ENCODE data around the gene FBXL19. TPM values are rescaled to one million over a fixed set of nuclear protein-coding genes. Genes with fewer than 3 reads are reported as not detected.

FBXL19 gene
- polyA plus RNA-seq, 4 donors, result 8.7 to 26.3 (median 13.4) TPM

GRCh38 chr16:30922960-30923535, 324 bp upstream of the FBXL19 start:
- Histone ChIP-seq H3K4me1 (ENCODE audit: control insufficient read depth in 3 of 3, insufficient read depth in 2 of 3, low read depth in 1 of 3, low read length in 2 of 3) (peaks cover 0 to 6% (median 5%) of the 10 kb centered on the region in 3 donors), H3K36me3 (ENCODE audit: control insufficient read depth in 3 of 3, insufficient read depth in 2 of 3, low read depth in 1 of 3, low read length in 3 of 3) (peaks cover 0 to 30% (median 0%) of the 10 kb centered on the region in 3 donors), H3K4me3 (ENCODE audit: low read depth in 1 of 3, low read length in 3 of 3) (peak overlapping the region; percentile 74 to 86 (median 79)), H3K9me3 (ENCODE audit: control insufficient read depth in 2 of 2, insufficient read depth in 1 of 2, low read depth in 1 of 2, low read length in 1 of 2) (no peaks in the 10 kb centered on the region), H3K27me3 (ENCODE audit: control insufficient read depth in 3 of 3, insufficient read depth in 3 of 3, low read length in 3 of 3) (no peaks in the 10 kb centered on the region), H3K27ac (ENCODE audit: low read depth in 1 of 3, low read length in 2 of 3) (peak overlapping the region; percentile 91 to 98 (median 92))
- 0 to 1% (median 0%) methylated on average over 27 to 33 of the region's 33 CpGs for WGBS, 3 donors
- no peak for FAIRE-seq
- peak; percentile 100 for DNase-seq

- H3K9me3 ChIP-seq (ENCODE audit: control insufficient read depth in 2 of 2, insufficient read depth in 1 of 2, low read depth in 1 of 2, low read length in 1 of 2), result no peaks in the 10 kb centered on the region
- H3K4me3 ChIP-seq (ENCODE audit: low read depth in 1 of 3, low read length in 3 of 3), result peak overlapping the region; percentile 74 to 86 (median 79)
- peak in 1 of 2 donors; percentile 41 for DNase-seq
- H3K27ac ChIP-seq (ENCODE audit: low read depth in 1 of 3, low read length in 2 of 3), result peak overlapping the region in 1 of 3 donors; percentile 72
- H3K36me3 ChIP-seq (ENCODE audit: control insufficient read depth in 3 of 3, insufficient read depth in 2 of 3, low read depth in 1 of 3, low read length in 3 of 3), result peaks cover 0 to 40% (median 0%) of the 10 kb centered on the region in 3 donors
- WGBS, 3 donors, result 3 to 17% (median 12%) methylated on average over 9 to 53 of the region's 53 CpGs
- H3K27me3 ChIP-seq (ENCODE audit: control insufficient read depth in 3 of 3, insufficient read depth in 3 of 3, low read length in 3 of 3), result no peaks in the 10 kb centered on the region
- FAIRE-seq, result no peak
- peaks cover 0 to 6% (median 5%) of the 10 kb centered on the region in 3 donors for H3K4me1 ChIP-seq (ENCODE audit: control insufficient read depth in 3 of 3, insufficient read depth in 2 of 3, low read depth in 1 of 3, low read length in 2 of 3)
These were observed 922 bp downstream of the FBXL19 start for GRCh38 chr16:30924076-30924912.

- WGBS, 3 donors, result 74 to 78% (median 75%) methylated on average over 11 of the region's 11 CpGs
- H3K4me3 ChIP-seq (ENCODE audit: low read depth in 1 of 3, low read length in 3 of 3), result peak overlapping the region in 1 of 3 donors; percentile 86
- H3K27me3 ChIP-seq (ENCODE audit: control insufficient read depth in 3 of 3, insufficient read depth in 3 of 3, low read length in 3 of 3), result no peaks in the 10 kb centered on the region
- FAIRE-seq (no peak), DNase-seq (no peak)
- no peak overlapping the region for H3K27ac ChIP-seq (ENCODE audit: low read depth in 1 of 3, low read length in 2 of 3)
- peaks cover 0 to 45% (median 3%) of the 10 kb centered on the region in 3 donors for H3K36me3 ChIP-seq (ENCODE audit: control insufficient read depth in 3 of 3, insufficient read depth in 2 of 3, low read depth in 1 of 3, low read length in 3 of 3)
- peaks cover 0 to 6% (median 5%) of the 10 kb centered on the region in 3 donors for H3K4me1 ChIP-seq (ENCODE audit: control insufficient read depth in 3 of 3, insufficient read depth in 2 of 3, low read depth in 1 of 3, low read length in 2 of 3)
- H3K9me3 ChIP-seq (ENCODE audit: control insufficient read depth in 2 of 2, insufficient read depth in 1 of 2, low read depth in 1 of 2, low read length in 1 of 2), result no peaks in the 10 kb centered on the region
These were observed 1.7 kb downstream of the FBXL19 start for GRCh38 chr16:30924913-30925631.

GRCh38 chr16:30925632-30925987, 2.2 kb downstream of the FBXL19 start:
- Histone ChIP-seq H3K4me3 (ENCODE audit: low read depth in 1 of 3, low read length in 3 of 3) (no peak overlapping the region), H3K27me3 (ENCODE audit: control insufficient read depth in 3 of 3, insufficient read depth in 3 of 3, low read length in 3 of 3) (no peaks in the 10 kb centered on the region), H3K9me3 (ENCODE audit: control insufficient read depth in 2 of 2, insufficient read depth in 1 of 2, low read depth in 1 of 2, low read length in 1 of 2) (no peaks in the 10 kb centered on the region), H3K27ac (ENCODE audit: low read depth in 1 of 3, low read length in 2 of 3) (no peak overlapping the region), H3K4me1 (ENCODE audit: control insufficient read depth in 3 of 3, insufficient read depth in 2 of 3, low read depth in 1 of 3, low read length in 2 of 3) (peaks cover 0 to 9% (median 6%) of the 10 kb centered on the region in 3 donors), H3K36me3 (ENCODE audit: control insufficient read depth in 3 of 3, insufficient read depth in 2 of 3, low read depth in 1 of 3, low read length in 3 of 3) (peaks cover 0 to 45% (median 6%) of the 10 kb centered on the region in 3 donors)
- FAIRE-seq, result no peak
- no peak for DNase-seq
- 93 to 94% (median 93%) methylated on average over 20 to 26 of the region's 26 CpGs for WGBS, 3 donors

GRCh38 chr16:30925995-30926811, 2.8 kb downstream of the FBXL19 start:
- Histone ChIP-seq H3K27ac (ENCODE audit: low read depth in 1 of 3, low read length in 2 of 3) (no peak overlapping the region), H3K9me3 (ENCODE audit: control insufficient read depth in 2 of 2, insufficient read depth in 1 of 2, low read depth in 1 of 2, low read length in 1 of 2) (no peaks in the 10 kb centered on the region), H3K4me3 (ENCODE audit: low read depth in 1 of 3, low read length in 3 of 3) (no peak overlapping the region), H3K27me3 (ENCODE audit: control insufficient read depth in 3 of 3, insufficient read depth in 3 of 3, low read length in 3 of 3) (no peaks in the 10 kb centered on the region), H3K4me1 (ENCODE audit: control insufficient read depth in 3 of 3, insufficient read depth in 2 of 3, low read depth in 1 of 3, low read length in 2 of 3) (peaks cover 0 to 15% (median 6%) of the 10 kb centered on the region in 3 donors), H3K36me3 (ENCODE audit: control insufficient read depth in 3 of 3, insufficient read depth in 2 of 3, low read depth in 1 of 3, low read length in 3 of 3) (peaks cover 0 to 51% (median 7%) of the 10 kb centered on the region in 3 donors)
- FAIRE-seq, result no peak
- 76 to 82% (median 79%) methylated on average over 10 of the region's 10 CpGs for WGBS, 3 donors
- DNase-seq, result no peak

- DNase-seq, result no peak
- H3K27ac ChIP-seq (ENCODE audit: low read depth in 1 of 3, low read length in 2 of 3), result no peak overlapping the region
- FAIRE-seq, result no peak
These were observed 3.8 kb downstream of the FBXL19 start for GRCh38 chr16:30926937-30927788.

GRCh38 chr16:30927789-30928378, 4.5 kb downstream of the FBXL19 start:
- 65 to 75% (median 70%) methylated on average over 12 to 15 of the region's 15 CpGs for WGBS, 3 donors
- Histone ChIP-seq H3K9me3 (ENCODE audit: control insufficient read depth in 2 of 2, insufficient read depth in 1 of 2, low read depth in 1 of 2, low read length in 1 of 2) (no peaks in the 10 kb centered on the region), H3K4me1 (ENCODE audit: control insufficient read depth in 3 of 3, insufficient read depth in 2 of 3, low read depth in 1 of 3, low read length in 2 of 3) (peaks cover 0 to 27% (median 6%) of the 10 kb centered on the region in 3 donors), H3K4me3 (ENCODE audit: low read depth in 1 of 3, low read length in 3 of 3) (no peak overlapping the region), H3K36me3 (ENCODE audit: control insufficient read depth in 3 of 3, insufficient read depth in 2 of 3, low read depth in 1 of 3, low read length in 3 of 3) (peaks cover 2 to 66% (median 7%) of the 10 kb centered on the region in 3 donors), H3K27ac (ENCODE audit: low read depth in 1 of 3, low read length in 2 of 3) (no peak overlapping the region), H3K27me3 (ENCODE audit: control insufficient read depth in 3 of 3, insufficient read depth in 3 of 3, low read length in 3 of 3) (no peaks in the 10 kb centered on the region)
- DNase-seq (peak; percentile 52 to 72), FAIRE-seq (no peak)

More at GRCh38 chr16:30926937-30927788, 3.8 kb downstream of the FBXL19 start:
- Histone ChIP-seq H3K4me3 (ENCODE audit: low read depth in 1 of 3, low read length in 3 of 3) (no peak overlapping the region), H3K27me3 (ENCODE audit: control insufficient read depth in 3 of 3, insufficient read depth in 3 of 3, low read length in 3 of 3) (no peaks in the 10 kb centered on the region), H3K9me3 (ENCODE audit: control insufficient read depth in 2 of 2, insufficient read depth in 1 of 2, low read depth in 1 of 2, low read length in 1 of 2) (no peaks in the 10 kb centered on the region), H3K36me3 (ENCODE audit: control insufficient read depth in 3 of 3, insufficient read depth in 2 of 3, low read depth in 1 of 3, low read length in 3 of 3) (peaks cover 2 to 58% (median 7%) of the 10 kb centered on the region in 3 donors), H3K4me1 (ENCODE audit: control insufficient read depth in 3 of 3, insufficient read depth in 2 of 3, low read depth in 1 of 3, low read length in 2 of 3) (peaks cover 0 to 23% (median 6%) of the 10 kb centered on the region in 3 donors)
- 91 to 92% (median 91%) methylated on average over 17 to 22 of the region's 22 CpGs for WGBS, 3 donors

Data from small intestine (tissue), 7 donors.